ENCODE results near the gene PRDM7. TPM values are rescaled to one million over a fixed set of nuclear protein-coding genes. Genes with fewer than 3 reads are reported as not detected.

The PRDM7 gene
- total RNA-seq, 2 experiments from 2014 or later: not detected

DNA sequence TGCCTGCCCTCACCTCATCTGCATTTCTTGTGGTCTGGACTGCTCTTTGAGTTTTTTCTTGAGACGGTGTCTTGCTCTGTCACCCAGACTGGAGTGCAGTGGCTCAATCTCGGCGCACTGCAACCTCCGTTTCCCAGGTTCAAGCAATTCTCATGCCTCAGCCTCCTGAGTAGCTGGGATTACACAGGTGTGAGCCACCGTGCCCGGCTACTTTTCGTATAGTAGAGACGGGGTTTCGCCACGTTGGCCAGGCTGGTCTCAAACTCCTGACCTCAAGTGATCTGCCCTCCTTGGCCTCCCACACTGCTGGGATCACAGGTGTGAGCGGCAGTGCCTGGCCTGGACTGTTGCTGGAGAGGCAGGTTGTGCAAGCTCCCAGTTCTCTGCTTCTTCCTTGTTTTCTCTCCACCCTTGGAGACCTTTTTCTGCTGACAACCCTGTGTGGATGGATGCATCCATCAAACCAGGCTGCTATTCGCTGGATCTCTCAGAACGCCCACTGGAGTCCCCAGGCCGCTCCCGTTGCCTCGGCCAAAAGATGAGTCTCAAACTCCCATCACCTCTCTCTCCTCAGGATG lies 35.1 kb downstream of the PRDM7 start:
- Mint-ChIP-seq H3K36me3 (ENCODE audit: low read depth) (no peaks in the 10 kb centered on the region), H3K27ac (no peak overlapping the region), H3K4me1 (no peaks in the 10 kb centered on the region), H3K9me3 (no peaks in the 10 kb centered on the region), H3K4me3 (no peak overlapping the region), H3K27me3 (no peaks in the 10 kb centered on the region)
- CTCF ChIA-PET: interaction anchor here (0.8 kb wide), 1 partner anchor 181 kb away, joined by 3 read pairs; no protein-coding TSS in a partner anchor
- POLR2A ChIA-PET: no interaction called here
- no peak for DNase-seq

DNA sequence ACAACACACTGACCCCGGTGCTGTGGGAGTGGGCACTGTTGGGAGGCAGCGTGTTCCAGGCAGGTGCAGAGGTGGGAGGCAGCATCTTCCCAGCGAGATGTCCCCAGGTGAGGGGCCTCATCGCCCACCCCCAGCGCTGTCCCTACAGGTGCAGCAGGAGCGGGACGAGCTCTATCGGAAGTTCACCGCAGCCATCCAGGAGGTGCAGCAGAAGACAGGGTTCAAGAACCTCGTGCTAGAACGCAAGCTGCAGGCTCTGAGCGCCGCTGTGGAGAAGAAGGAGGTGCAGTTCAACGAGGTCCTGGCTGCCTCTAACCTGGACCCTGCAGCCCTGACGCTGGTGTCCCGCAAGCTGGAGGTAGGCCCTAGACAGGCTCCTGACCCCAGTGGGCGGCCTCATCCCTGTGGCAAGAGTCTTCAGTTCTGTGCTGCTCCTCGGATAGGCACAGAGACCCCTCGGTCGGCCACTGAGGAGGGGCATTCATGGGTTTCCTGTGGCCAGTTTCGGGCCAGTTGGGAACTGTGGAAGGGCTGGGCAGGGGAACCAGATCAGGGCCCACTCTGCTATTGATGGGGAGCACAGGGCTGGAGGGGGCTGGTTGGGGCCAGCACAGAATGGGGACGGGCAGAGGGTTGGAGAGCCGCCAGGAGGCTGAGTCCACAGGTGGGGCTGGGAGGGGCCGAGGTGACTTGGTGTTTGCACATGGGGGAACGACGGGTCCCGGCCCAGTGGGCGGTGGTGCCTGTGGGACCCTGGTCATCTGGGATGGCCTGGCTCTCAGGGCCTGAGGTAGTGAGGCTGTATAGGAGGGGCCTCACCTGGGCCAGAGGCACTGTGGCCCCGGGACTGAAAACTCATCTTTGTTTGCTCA lies 36.7 kb downstream of the PRDM7 start:
- no peaks in the 10 kb centered on the region for H3K4me1 Mint-ChIP-seq
- H3K9me3 Mint-ChIP-seq: no peaks in the 10 kb centered on the region
- DNase-seq: no peak
- H3K27me3 Mint-ChIP-seq: no peaks in the 10 kb centered on the region
- H3K27ac Mint-ChIP-seq: no peak overlapping the region
- CTCF ChIA-PET: interaction anchor here (1.0 kb wide), 1 partner anchor 13 kb away, joined by 3 read pairs; no protein-coding TSS in a partner anchor
- POLR2A ChIA-PET: no interaction called here
- no peaks in the 10 kb centered on the region for H3K36me3 Mint-ChIP-seq (ENCODE audit: low read depth)
- H3K4me3 Mint-ChIP-seq: no peak overlapping the region

DNA sequence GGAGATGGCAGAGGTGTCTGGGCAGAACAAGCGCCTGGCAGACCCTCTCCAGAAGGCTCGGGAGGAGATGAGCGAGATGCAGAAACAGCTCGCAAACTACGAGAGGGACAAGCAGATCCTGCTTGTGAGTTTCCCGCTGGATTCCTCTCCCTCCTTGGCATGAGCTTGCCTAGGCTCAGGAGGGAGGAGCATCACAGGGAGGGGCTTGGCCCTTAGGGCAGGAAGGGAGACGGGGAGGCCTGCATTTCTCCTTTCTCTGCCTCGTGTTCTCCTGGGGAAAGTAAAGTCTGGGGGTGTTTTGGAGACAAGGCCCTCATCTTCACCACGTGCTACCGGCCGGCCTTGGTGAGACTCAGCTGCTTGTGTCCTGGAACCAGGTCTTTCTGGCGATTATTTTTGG lies 39.9 kb downstream of the PRDM7 start:
- H3K9me3 Mint-ChIP-seq: no peaks in the 10 kb centered on the region
- no peaks in the 10 kb centered on the region for H3K36me3 Mint-ChIP-seq (ENCODE audit: low read depth)
- ChIA-PET CTCF (no interaction called here), POLR2A (no interaction called here)
- no peak for DNase-seq
- H3K4me1 Mint-ChIP-seq: no peaks in the 10 kb centered on the region
- H3K4me3 Mint-ChIP-seq: no peak overlapping the region
- H3K27ac Mint-ChIP-seq: no peak overlapping the region
- H3K27me3 Mint-ChIP-seq: no peaks in the 10 kb centered on the region

DNA sequence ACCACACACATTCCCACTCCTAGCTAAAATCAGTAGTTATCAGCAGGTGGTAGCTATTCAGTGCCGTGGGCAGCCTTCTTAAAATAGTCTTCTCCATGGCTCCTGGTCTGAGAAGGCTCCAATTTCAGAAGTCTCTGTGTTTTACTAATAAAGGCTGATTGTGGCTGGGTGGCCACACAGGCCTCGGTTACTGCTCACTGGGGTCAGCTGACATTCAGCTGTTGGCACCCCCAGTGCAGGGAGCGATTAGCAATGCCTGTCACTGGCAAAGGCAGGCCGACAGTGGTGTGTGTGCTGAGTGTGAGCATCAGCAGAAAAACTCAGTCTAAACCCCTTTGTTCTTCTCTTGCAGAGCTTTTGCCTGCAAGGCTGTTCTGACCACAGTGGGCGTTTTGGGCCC lies 41.2 kb downstream of the PRDM7 start:
- no peaks in the 10 kb centered on the region for H3K27me3 Mint-ChIP-seq
- no peak for DNase-seq
- peaks cover 4% of the 10 kb centered on the region for H3K9me3 Mint-ChIP-seq
- H3K4me3 Mint-ChIP-seq: no peak overlapping the region
- H3K4me1 Mint-ChIP-seq: no peaks in the 10 kb centered on the region
- POLR2A ChIA-PET: no interaction called here
- no peak overlapping the region for H3K27ac Mint-ChIP-seq
- peaks cover 5% of the 10 kb centered on the region for H3K36me3 Mint-ChIP-seq (ENCODE audit: low read depth)
- CTCF ChIA-PET: no interaction called here

DNA sequence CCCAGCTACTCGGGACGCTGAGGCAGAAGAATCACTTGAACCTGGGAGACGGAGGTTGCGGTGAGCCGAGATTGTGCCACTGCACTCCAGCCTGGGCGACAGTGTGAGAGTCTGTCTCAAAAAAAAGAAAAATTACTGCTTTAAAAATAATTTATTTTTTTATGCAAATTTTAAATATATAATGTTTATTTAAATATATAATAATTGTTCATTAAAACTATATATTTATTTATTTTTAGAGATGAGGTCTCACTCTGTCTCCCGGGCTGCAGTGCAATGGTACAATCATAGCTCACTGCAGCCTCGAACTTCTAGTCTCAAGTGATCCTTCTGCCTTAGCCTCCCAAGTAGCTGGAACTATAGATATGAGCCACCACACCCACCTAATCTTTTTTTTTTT lies 42.6 kb downstream of the PRDM7 start:
- CTCF ChIA-PET: interaction anchor here (0.6 to 1.3 kb wide), 2 partner anchors 10 to 146 kb away, joined by 3 read pairs; no protein-coding TSS in a partner anchor
- no peaks in the 10 kb centered on the region for H3K4me1 Mint-ChIP-seq
- H3K9me3 Mint-ChIP-seq: peaks cover 4% of the 10 kb centered on the region
- POLR2A ChIA-PET: no interaction called here
- H3K4me3 Mint-ChIP-seq: no peak overlapping the region
- no peak for DNase-seq
- peaks cover 5% of the 10 kb centered on the region for H3K36me3 Mint-ChIP-seq (ENCODE audit: low read depth)
- no peaks in the 10 kb centered on the region for H3K27me3 Mint-ChIP-seq
- no peak overlapping the region for H3K27ac Mint-ChIP-seq

DNA sequence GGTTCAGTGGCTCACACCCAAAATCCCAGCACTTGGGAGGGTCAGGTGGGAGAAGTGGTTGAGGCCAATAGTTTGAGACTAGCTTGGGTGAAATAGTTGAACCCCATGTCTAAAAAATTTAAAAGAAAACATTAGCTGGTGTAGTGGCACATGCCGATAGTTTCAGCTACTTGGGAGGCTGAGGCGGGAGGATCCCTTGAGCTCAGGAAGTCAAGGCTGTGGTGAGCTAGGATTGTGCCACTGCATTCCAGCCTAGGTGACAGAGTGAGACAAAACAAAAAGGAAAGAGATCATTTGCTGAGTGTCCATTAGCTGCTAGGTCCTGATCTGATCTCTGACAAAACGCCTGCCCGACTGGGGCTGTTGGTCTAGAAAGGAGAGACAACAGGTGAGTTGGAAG lies 43.7 kb downstream of the PRDM7 start:
- DNase-seq: no peak
- peaks cover 4% of the 10 kb centered on the region for H3K9me3 Mint-ChIP-seq

DNA sequence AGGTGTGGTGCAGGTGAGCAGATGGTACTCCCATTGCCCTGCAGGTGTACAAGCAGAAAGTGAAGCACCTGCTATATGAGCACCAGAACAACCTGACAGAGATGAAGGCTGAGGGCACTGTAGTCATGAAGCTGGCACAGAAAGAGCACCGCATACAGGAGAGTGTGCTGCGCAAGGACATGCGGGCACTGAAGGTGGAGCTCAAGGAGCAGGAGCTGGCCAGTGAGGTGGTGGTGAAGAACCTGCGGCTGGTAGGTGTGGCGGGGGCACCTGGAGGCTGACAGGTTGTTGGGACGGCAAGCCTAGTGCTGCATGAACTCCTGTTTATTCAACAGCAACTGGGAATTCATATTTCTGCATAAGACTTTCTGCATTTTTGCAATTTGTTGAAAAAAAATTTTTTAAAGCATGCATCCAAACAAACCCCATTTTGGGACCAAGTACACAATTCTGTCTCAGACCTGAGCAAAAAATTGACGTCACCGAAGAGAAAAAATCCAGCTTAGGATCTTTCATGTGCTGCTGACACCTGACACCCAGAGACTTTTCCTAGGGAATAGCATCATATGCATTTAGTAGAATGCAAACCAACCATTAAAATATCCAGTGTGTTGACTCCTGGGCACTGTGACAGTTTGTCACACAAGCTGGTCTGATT lies 44.3 kb downstream of the PRDM7 start:
- CTCF ChIA-PET: interaction anchor here (0.8 to 1.4 kb wide), 3 partner anchors 10 to 332 kb away, joined by 3 to 4 read pairs (median 3); partner anchors contain the start of gene SPATA2L
- Mint-ChIP-seq H3K4me1 (no peaks in the 10 kb centered on the region), H3K36me3 (ENCODE audit: low read depth) (peaks cover 5% of the 10 kb centered on the region), H3K9me3 (peaks cover 4% of the 10 kb centered on the region), H3K27ac (no peak overlapping the region), H3K27me3 (no peaks in the 10 kb centered on the region), H3K4me3 (no peak overlapping the region)
- DNase-seq: no peak
- POLR2A ChIA-PET: no interaction called here

More for the DNA sequence above, 43.7 kb downstream of the PRDM7 start:
- no peak overlapping the region for H3K4me3 Mint-ChIP-seq
- CTCF ChIA-PET: interaction anchor here (0.8 to 1.4 kb wide), 3 partner anchors 10 to 333 kb away, joined by 3 to 4 read pairs (median 3); partner anchors contain the start of gene SPATA2L
- H3K4me1 Mint-ChIP-seq: no peaks in the 10 kb centered on the region
- POLR2A ChIA-PET: no interaction called here
- no peak overlapping the region for H3K27ac Mint-ChIP-seq
- H3K36me3 Mint-ChIP-seq (ENCODE audit: low read depth): peaks cover 5% of the 10 kb centered on the region
- H3K27me3 Mint-ChIP-seq: no peaks in the 10 kb centered on the region

DNA sequence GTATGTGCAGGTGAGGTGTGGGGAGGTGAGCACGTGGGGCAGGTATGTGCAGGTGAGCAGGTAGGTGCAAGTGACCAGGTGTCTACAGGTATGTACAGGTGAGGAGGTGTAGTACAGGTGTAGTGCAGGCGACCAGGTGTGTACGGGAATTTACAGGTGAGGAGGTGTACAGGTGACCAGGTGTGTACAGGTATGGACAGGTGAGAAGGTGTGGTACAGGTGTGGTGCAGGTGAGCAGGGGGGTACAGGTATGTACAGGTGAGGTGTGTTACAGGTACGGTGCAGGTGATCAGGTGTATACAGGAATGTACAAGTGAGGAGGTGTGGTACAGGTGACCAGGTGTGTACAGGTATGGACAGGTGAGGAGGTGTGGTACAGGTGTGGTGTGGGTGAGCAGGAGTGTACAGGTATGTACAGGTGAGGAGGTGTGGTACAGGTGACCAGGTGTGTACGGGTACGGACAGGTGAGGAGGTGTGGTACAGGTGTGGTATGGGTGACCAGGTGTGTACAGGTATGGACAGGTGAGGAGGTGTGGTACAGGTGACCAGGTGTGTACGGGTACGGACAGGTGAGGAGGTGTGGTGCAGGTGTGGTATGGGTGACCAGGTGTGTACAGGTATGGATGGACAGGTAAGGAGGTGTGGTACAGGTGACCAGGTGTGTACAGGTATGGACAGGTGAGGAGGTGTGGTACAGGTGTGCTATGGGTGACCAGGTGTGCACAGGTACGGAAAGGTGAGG lies 45.0 kb downstream of the PRDM7 start:
- ChIA-PET POLR2A (no interaction called here), CTCF (interaction anchor here (1.4 kb wide), 1 partner anchor 331 kb away, joined by 3 read pairs; the partner anchor contains the start of gene SPATA2L)
- peaks cover 4% of the 10 kb centered on the region for H3K9me3 Mint-ChIP-seq
- H3K27ac Mint-ChIP-seq: peak overlapping the region; percentile 54
- no peak for DNase-seq
- peaks cover 1% of the 10 kb centered on the region for H3K4me1 Mint-ChIP-seq
- peaks cover 5% of the 10 kb centered on the region for H3K36me3 Mint-ChIP-seq (ENCODE audit: low read depth)
- no peaks in the 10 kb centered on the region for H3K27me3 Mint-ChIP-seq
- peak overlapping the region; percentile 43 for H3K4me3 Mint-ChIP-seq

DNA sequence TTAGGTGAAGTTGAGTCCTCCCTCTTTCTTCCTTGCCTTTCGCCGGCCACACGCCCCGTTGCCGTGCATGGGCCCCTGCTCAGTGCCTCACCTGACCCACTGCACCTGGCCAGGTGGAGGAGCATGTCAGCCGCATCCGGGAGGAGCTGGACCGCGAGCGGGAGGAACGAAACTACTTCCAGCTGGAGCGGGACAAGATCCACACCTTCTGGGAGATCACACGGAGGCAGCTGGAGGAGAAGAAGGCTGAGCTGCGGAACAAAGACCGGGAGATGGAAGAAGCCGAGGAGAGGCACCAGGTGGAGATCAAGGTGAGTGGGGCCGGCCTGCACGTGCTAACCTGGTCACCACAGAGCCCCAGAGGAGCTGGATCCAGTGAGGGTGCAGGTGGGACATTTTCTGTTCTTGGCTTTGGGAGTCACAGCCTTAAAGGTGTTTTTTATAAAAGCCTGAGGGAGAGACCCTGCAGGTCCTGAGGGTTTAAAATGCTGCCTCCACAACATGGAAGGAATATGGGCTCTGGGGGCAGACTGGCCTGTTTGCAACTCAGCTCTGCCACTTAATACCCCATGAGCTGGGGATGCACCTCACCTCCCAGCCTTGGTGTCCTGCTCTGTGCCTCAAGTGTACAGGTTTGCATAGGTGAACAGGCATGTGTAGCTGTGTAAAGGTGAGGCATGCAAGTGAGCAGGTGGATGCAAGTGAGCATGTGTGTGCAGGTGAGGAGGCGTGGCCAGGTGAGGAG lies 45.8 kb downstream of the PRDM7 start:
- no peak for DNase-seq
- peaks cover 1% of the 10 kb centered on the region for H3K27me3 Mint-ChIP-seq
- H3K36me3 Mint-ChIP-seq (ENCODE audit: low read depth): peaks cover 5% of the 10 kb centered on the region
- peaks cover 4% of the 10 kb centered on the region for H3K9me3 Mint-ChIP-seq
- peak overlapping the region; percentile 65 for H3K27ac Mint-ChIP-seq
- H3K4me3 Mint-ChIP-seq: peak overlapping the region; percentile 43
- ChIA-PET POLR2A (no interaction called here), CTCF (no interaction called here)
- peaks cover 3% of the 10 kb centered on the region for H3K4me1 Mint-ChIP-seq

DNA sequence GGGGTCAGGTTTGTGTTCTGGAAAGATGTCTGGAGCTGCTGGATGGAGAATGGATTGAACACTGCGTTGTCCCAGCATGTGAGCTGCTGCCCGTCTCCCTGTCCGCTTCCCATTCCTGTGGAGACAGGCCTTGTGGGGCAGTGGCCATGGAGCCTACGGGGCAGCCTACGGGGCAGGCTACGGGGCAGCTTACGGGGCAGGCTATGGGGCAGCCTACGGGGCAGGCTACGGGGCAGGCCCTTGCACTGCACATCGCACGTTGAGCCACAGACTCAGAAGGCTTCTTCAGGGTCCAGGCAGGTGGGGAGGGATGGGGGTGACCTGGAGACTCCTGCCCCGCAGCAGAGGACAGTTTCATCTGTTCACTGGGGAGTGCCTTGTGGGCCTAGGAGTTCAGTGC lies 48.1 kb downstream of the PRDM7 start:
- no peak overlapping the region for H3K27ac Mint-ChIP-seq
- H3K27me3 Mint-ChIP-seq: peaks cover 2% of the 10 kb centered on the region
- peaks cover 5% of the 10 kb centered on the region for H3K36me3 Mint-ChIP-seq (ENCODE audit: low read depth)
- H3K4me3 Mint-ChIP-seq: no peak overlapping the region
- H3K4me1 Mint-ChIP-seq: peaks cover 9% of the 10 kb centered on the region
- peaks cover 4% of the 10 kb centered on the region for H3K9me3 Mint-ChIP-seq
- ChIA-PET POLR2A (no interaction called here), CTCF (interaction anchor here (0.8 kb wide), 1 partner anchor 53 kb away, joined by 3 read pairs; no protein-coding TSS in a partner anchor)
- DNase-seq: no peak

DNA sequence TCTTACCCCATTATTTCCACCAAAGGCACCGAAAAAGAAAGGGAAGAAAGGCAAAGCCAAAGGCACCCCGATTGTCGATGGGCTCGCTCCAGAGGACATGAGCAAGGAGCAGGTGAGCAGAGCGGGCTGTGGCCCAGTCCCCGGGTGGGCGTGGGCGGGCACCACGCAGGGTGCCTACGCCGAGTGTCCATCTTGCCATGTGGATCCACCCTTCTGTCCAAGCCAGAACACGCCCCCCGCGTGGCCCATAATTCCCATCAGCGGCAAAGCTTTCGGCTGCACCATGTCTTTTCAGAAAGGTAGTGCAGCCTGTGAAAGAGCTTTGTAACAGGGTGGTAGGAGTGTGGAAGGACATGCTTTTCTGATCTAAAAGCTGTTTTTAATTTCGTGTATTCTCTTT lies 49.5 kb downstream of the PRDM7 start:
- DNase-seq: no peak
- Mint-ChIP-seq H3K27ac (no peak overlapping the region), H3K27me3 (peaks cover 2% of the 10 kb centered on the region), H3K36me3 (ENCODE audit: low read depth) (peaks cover 5% of the 10 kb centered on the region), H3K4me3 (no peak overlapping the region), H3K4me1 (peaks cover 12% of the 10 kb centered on the region), H3K9me3 (peaks cover 4% of the 10 kb centered on the region)
- CTCF ChIA-PET: interaction anchor here (1.1 kb wide), 1 partner anchor 13 kb away, joined by 3 read pairs; no protein-coding TSS in a partner anchor
- POLR2A ChIA-PET: no interaction called here

DNA sequence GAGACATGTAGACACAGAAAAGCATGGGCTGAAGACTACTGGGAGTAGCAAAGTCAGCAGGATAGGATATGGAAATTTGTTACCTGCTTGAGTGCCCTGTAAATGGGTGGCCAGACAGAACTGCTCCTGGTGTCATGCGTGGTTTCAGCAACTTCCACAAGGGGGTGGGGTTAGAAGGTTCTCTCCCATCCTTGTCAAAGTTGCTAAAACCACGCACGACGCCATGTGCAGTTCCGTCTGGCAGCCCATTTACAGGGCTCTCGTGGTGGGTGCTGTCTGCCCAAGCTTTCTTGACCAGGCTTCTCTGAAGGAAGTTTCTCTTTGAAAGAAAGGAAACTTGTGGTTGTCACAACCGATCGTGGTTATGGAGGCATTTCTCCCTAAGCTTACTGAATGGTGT lies 51.0 kb downstream of the PRDM7 start:
- H3K4me3 Mint-ChIP-seq: no peak overlapping the region
- CTCF ChIA-PET: interaction anchor here (1.0 kb wide), 1 partner anchor 12 kb away, joined by 3 read pairs; no protein-coding TSS in a partner anchor
- peaks cover 4% of the 10 kb centered on the region for H3K27me3 Mint-ChIP-seq

More for the DNA sequence above, 51.0 kb downstream of the PRDM7 start:
- H3K27ac Mint-ChIP-seq: no peak overlapping the region
- POLR2A ChIA-PET: no interaction called here
- peaks cover 21% of the 10 kb centered on the region for H3K4me1 Mint-ChIP-seq
- peaks cover 4% of the 10 kb centered on the region for H3K9me3 Mint-ChIP-seq
- no peak for DNase-seq
- H3K36me3 Mint-ChIP-seq (ENCODE audit: low read depth): peaks cover 4% of the 10 kb centered on the region

Measured in activated CD4-positive, alpha-beta T cell treated with anti-CD3 and anti-CD28 coated beads, Interleukin-2, amount 10 ng/mL, durations not matched to agents 7 days and 5 days (primary cell).